Liver (tissue), 9 donors: ENCODE measurements around the gene GATB. TPM values are rescaled to one million over a fixed set of nuclear protein-coding genes. Genes with fewer than 3 reads are reported as not detected.

Experiments
- DNase-seq: peaks from one replicate; pipeline ENCODE4 v3.0.0-alpha.2; 2017; ENCODE audit warnings: low spot score
- H3K27ac ChIP-seq, 2 donors: one replicate each; pipeline ENCODE4 v1.7.0; 2013; ENCODE audit warnings: inconsistent platforms in 2 of 2, low read length in 2 of 2, control low read depth in 1 of 2, low read depth in 1 of 2, mild to moderate bottlenecking in 1 of 2
- H3K27me3 ChIP-seq, 4 donors: one replicate each; pipeline versions ENCODE4 v1.6.1 to v1.7.0; 2013; ENCODE audit warnings: low read length in 3 of 4, inconsistent platforms in 1 of 4, mild to moderate bottlenecking in 1 of 4, moderate library complexity in 1 of 4; ENCODE audit not compliant: control insufficient read depth in 4 of 4, insufficient read depth in 4 of 4
- H3K36me3 ChIP-seq, 4 donors: one replicate each; pipeline versions ENCODE4 v1.6.1 to v1.7.0; 2013; ENCODE audit warnings: low read length in 3 of 4, mild to moderate bottlenecking in 3 of 4, low read depth in 1 of 4, moderate library complexity in 1 of 4; ENCODE audit not compliant: control insufficient read depth in 4 of 4, insufficient read depth in 3 of 4
- H3K4me1 ChIP-seq, 4 donors: one replicate each; pipeline versions ENCODE4 v1.6.1 to v1.7.0; 2013; ENCODE audit warnings: low read length in 3 of 4, mild to moderate bottlenecking in 3 of 4, moderate library complexity in 1 of 4; ENCODE audit not compliant: control insufficient read depth in 4 of 4, insufficient read depth in 4 of 4
- H3K4me3 ChIP-seq, 3 donors: one replicate each; pipeline versions ENCODE4 v1.6.1 to v1.7.0; 2013; ENCODE audit warnings: low read length in 3 of 3, control low read depth in 1 of 3, low read depth in 1 of 3, mild to moderate bottlenecking in 1 of 3
- H3K9ac ChIP-seq, 2 donors: one replicate each; pipeline ENCODE4 v1.7.0; 2013; ENCODE audit warnings: low read length in 2 of 2, mild to moderate bottlenecking in 2 of 2, moderate library complexity in 2 of 2, control low read depth in 1 of 2, low read depth in 1 of 2
- H3K9me3 ChIP-seq, 4 donors: one replicate each; pipeline versions ENCODE4 v1.6.1 to v1.7.0; 2013; ENCODE audit warnings: low read length in 3 of 4; ENCODE audit not compliant: control insufficient read depth in 4 of 4
- CTCF ChIP-seq: fragments of 150-350 bp; IDR thresholded peaks from 2 replicates; pipeline ENCODE4 v1.5.1; 2017; ENCODE audit warnings: improper control_type of control experiment, low read depth, low read length; ENCODE audit not compliant: missing input control
- EGR1 ChIP-seq, 2 donors: IDR thresholded peaks; 2 replicates each; pipeline ENCODE4 v1.6.1; 2016 to 2018; ENCODE audit warnings: antibody characterized with exemption in 2 of 2, low read depth in 2 of 2
- FOXA2 ChIP-seq: IDR thresholded peaks from 2 replicates; pipeline ENCODE4 v1.6.1; 2016; ENCODE audit warnings: antibody characterized with exemption
- GABPA ChIP-seq, 2 donors: IDR thresholded peaks in 1 of 2; conservative IDR thresholded peaks in 1 of 2; 2 replicates each; pipeline ENCODE4 v1.6.1; 2016; ENCODE audit warnings: antibody characterized with exemption in 2 of 2, mild to moderate bottlenecking in 1 of 2, moderate library complexity in 1 of 2
- HNF4A ChIP-seq, 2 donors: conservative IDR thresholded peaks; 2 replicates each; pipeline ENCODE4 v1.6.1; 2016; ENCODE audit warnings: antibody characterized with exemption in 2 of 2, mild to moderate bottlenecking in 2 of 2
- HNF4G ChIP-seq: IDR thresholded peaks from 2 replicates; pipeline ENCODE4 v1.6.1; 2016; ENCODE audit warnings: antibody characterized with exemption
- JUND ChIP-seq, 2 donors: IDR thresholded peaks; 2 replicates each; pipeline ENCODE4 v1.6.1; 2016; ENCODE audit warnings: antibody characterized with exemption in 2 of 2
- NR2F2 ChIP-seq: IDR thresholded peaks from 2 replicates; pipeline ENCODE4 v1.6.1; 2016; ENCODE audit warnings: antibody characterized with exemption
- RAD21 ChIP-seq, 2 donors: IDR thresholded peaks; 2 replicates each; pipeline ENCODE4 v1.6.1; 2016; ENCODE audit warnings: antibody characterized with exemption in 2 of 2, mild to moderate bottlenecking in 2 of 2
- REST ChIP-seq: IDR thresholded peaks from 2 replicates; pipeline ENCODE4 v1.6.1; 2016; ENCODE audit warnings: antibody characterized with exemption, mild to moderate bottlenecking
- SP1 ChIP-seq: IDR thresholded peaks from 2 replicates; pipeline ENCODE4 v1.6.1; 2018; ENCODE audit warnings: antibody characterized with exemption, mild to moderate bottlenecking
- TAF1 ChIP-seq: conservative IDR thresholded peaks from 2 replicates; pipeline ENCODE4 v1.6.1; 2016; ENCODE audit warnings: antibody characterized with exemption, mild to moderate bottlenecking
- YY1 ChIP-seq: IDR thresholded peaks from 2 replicates; pipeline ENCODE4 v1.6.1; 2016; ENCODE audit warnings: antibody characterized with exemption, mild to moderate bottlenecking
- WGBS: extraction: QIAGEN DNeasy Blood & Tissue Kit; methylation state at CpG from one replicate; pipeline ENCODE4 v1.1.7; 2013; 5-methylcytosine and 5-hydroxymethylcytosine counted together
- polyA plus RNA-seq, 2 donors: library from polyadenylated mRNA; stranded (reverse) in 1 of 2; unstranded in 1 of 2; fragments of 200-250 nt in 1 of 2; fragments of >200 nt in 1 of 2; fragmentation: Nextera tagmentation in 1 of 2; extraction: Ambion mirVana in 1 of 2; gene quantifications; one replicate each; pipeline versions ENCODE4 v1.2.1 to v1.2.3, GENCODE V29; 2013 to 2015
- total RNA-seq, 2 donors: library from RNA; depleted of rRNA; stranded (reverse); fragments of >200 nt; gene quantifications; one replicate each; pipeline ENCODE4 v1.2.3, GENCODE V29; 2014
- TF ChIP-seq, protein P1 (sequence below): IDR thresholded peaks from 2 replicates; pipeline ENCODE4 v1.6.1; 2016; ENCODE audit warnings: antibody characterized with exemption
- TF ChIP-seq, protein P2 (sequence below): IDR thresholded peaks from 2 replicates; pipeline ENCODE4 v1.6.1; 2016; ENCODE audit warnings: antibody characterized with exemption
- donor health status: healthy.
- donor health status: healthy.
- donor health status: healthy.
- donor health status: healthy.
- donor health status: healthy.

Gene GATB
- total and polyA plus RNA-seq, 4 donors: 10.4 to 17.3 (median 12.5) TPM

DNA sequence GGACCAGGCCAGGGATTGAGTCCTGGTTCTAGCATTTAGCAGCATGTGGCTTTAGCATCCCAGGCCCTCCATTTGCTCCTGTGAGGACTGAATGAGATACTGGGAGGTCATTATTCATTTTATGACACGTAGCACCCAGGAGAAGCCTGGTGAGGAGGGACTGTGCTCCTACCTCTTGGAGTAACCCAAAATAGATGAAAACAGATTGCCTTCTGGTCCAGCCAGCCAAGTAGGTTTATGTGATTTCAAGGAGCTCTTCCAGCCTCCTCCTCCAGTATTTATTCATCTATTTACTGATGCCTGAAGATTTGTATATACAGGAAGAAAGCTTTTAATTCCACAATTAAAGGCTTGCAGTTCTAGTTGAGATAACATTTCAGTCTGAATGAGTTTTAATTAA lies 109.3 kb downstream of the GATB start:
- no peak for DNase-seq
- 91% methylated on average over 1 of the region's 1 CpG for WGBS

DNA sequence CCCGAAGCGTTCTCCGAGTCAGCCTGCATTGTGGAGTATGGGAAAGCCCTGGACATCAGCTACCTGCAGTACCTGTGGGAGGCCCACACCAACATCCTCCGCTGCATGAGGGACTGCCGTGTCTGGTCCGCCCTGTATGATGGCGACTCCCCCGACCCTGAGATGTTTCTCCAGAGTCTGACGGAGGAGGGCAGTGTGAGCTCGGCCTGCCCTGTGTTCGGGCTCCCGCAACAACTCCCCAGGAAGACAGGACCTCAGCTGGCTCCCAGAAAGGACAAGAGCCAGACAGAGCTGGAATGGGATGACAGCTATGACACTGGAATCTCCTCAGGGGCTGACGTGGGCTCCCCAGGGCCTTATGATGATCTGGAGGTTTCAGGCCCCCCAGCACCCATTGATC lies 111.3 kb downstream of the GATB start:
- Histone ChIP-seq H3K36me3 (no peaks in the 10 kb centered on the region), H3K4me3 (no peak overlapping the region), H3K4me1 (no peaks in the 10 kb centered on the region), H3K9ac (no peak overlapping the region), H3K9me3 (no peaks in the 10 kb centered on the region), H3K27ac (no peak overlapping the region), H3K27me3 (no peaks in the 10 kb centered on the region)
- DNase-seq: no peak
- WGBS: 92% methylated on average over 13 of the region's 13 CpGs
- TF ChIP-seq REST: no peak
- TF ChIP-seq, protein P1, sequence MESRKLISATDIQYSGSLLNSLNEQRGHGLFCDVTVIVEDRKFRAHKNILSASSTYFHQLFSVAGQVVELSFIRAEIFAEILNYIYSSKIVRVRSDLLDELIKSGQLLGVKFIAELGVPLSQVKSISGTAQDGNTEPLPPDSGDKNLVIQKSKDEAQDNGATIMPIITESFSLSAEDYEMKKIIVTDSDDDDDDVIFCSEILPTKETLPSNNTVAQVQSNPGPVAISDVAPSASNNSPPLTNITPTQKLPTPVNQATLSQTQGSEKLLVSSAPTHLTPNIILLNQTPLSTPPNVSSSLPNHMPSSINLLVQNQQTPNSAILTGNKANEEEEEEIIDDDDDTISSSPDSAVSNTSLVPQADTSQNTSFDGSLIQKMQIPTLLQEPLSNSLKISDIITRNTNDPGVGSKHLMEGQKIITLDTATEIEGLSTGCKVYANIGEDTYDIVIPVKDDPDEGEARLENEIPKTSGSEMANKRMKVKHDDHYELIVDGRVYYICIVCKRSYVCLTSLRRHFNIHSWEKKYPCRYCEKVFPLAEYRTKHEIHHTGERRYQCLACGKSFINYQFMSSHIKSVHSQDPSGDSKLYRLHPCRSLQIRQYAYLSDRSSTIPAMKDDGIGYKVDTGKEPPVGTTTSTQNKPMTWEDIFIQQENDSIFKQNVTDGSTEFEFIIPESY: no peak
- no peak for TF ChIP-seq HNF4A (conservative IDR thresholded peaks at IDR 0.05)
- TF ChIP-seq FOXA2: no peak
- no peak for TF ChIP-seq NR2F2

More for the DNA sequence above, 109.3 kb downstream of the GATB start:
- Histone ChIP-seq H3K36me3 (no peaks in the 10 kb centered on the region), H3K9ac (no peak overlapping the region), H3K4me3 (no peak overlapping the region), H3K4me1 (no peaks in the 10 kb centered on the region), H3K27ac (no peak overlapping the region), H3K9me3 (no peaks in the 10 kb centered on the region), H3K27me3 (no peaks in the 10 kb centered on the region)
- TF ChIP-seq JUND (IDR thresholded peaks at IDR 0.05) (no peak), SP1 (no peak), RAD21 (IDR thresholded peaks at IDR 0.05) (no peak), EGR1 (IDR thresholded peaks at IDR 0.05; ENCODE audit: low read depth in 2 of 2) (no peak), YY1 (no peak), CTCF (no peak), REST (no peak), HNF4A (conservative IDR thresholded peaks at IDR 0.05) (no peak), GABPA (IDR thresholded peaks at IDR 0.05 in 1 of 2, conservative IDR thresholded peaks at IDR 0.05 in 1 of 2) (no peak), FOXA2 (no peak), NR2F2 (no peak), TAF1 (no peak), HNF4G (no peak)
- TF ChIP-seq, protein P2, sequence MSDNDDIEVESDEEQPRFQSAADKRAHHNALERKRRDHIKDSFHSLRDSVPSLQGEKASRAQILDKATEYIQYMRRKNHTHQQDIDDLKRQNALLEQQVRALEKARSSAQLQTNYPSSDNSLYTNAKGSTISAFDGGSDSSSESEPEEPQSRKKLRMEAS: no peak
